ENCODE data around the gene PYCR2. TPM values are rescaled to one million over a fixed set of nuclear protein-coding genes. Genes with fewer than 3 reads are reported as not detected.
A peak's percentile ranks its signal among the peaks of the same experiment; 100 is the strongest.

PYCR2 gene
- polyA plus RNA-seq, 3 donors: 21.4 to 72.5 (median 26.6) TPM

GRCh38 chr1:225943582-225943981 is 19.5 kb upstream of the PYCR2 start:
- Mint-ChIP-seq H3K27ac (peak overlapping the region in 1 of 7 donors; percentile 53), H3K36me3 (no peaks in the 10 kb centered on the region), H3K4me3 (no peak overlapping the region), H3K9me3 (no peaks in the 10 kb centered on the region), H3K4me1 (peaks cover 8% of the 10 kb centered on the region), H3K27me3 (ENCODE audit: low read depth in 3 of 3) (peaks cover 4 to 11% (median 10%) of the 10 kb centered on the region in 3 donors)
- H3K4me2 ChIP-seq (replicated peaks; ENCODE audit: extremely low read depth, low read length, poor library complexity, severe bottlenecking): no peak overlapping the region
- no peak for DNase-seq
- H3K36me3 ChIP-seq (replicated peaks in 1 of 2; ENCODE audit: control insufficient read depth in 1 of 2, insufficient read depth in 2 of 2, low read length in 2 of 2): no peaks in the 10 kb centered on the region
- H3K27me3 ChIP-seq (ENCODE audit: control insufficient read depth in 2 of 2, insufficient read depth in 2 of 2, low read length in 2 of 2): no peaks in the 10 kb centered on the region
- no peaks in the 10 kb centered on the region for H4K20me1 ChIP-seq (ENCODE audit: insufficient read depth, low read length)
- no peaks in the 10 kb centered on the region for H3K9me3 ChIP-seq (replicated peaks in 1 of 2; ENCODE audit: control insufficient read depth in 1 of 2, insufficient read depth in 1 of 2, low read length in 2 of 2)
- no peak overlapping the region for H3K27ac ChIP-seq (ENCODE audit: low read depth in 1 of 2, low read length in 2 of 2)
- intact Hi-C loops (cut with micrococcal nuclease): no loop called here
- no peak overlapping the region for H3K9ac ChIP-seq (ENCODE audit: insufficient read depth, low read length, poor library complexity, severe bottlenecking)
- no peaks in the 10 kb centered on the region for H3K4me1 ChIP-seq (ENCODE audit: control insufficient read depth in 1 of 2, insufficient read depth in 2 of 2, low read length in 2 of 2)
- no peak overlapping the region for H3K4me3 ChIP-seq (replicated peaks in 1 of 3; ENCODE audit: low read depth in 2 of 3, low read length in 3 of 3)
- TF ChIP-seq CTCF (IDR thresholded peaks at IDR 0.05): no peak
- WGBS (ENCODE audit: insufficient coverage): no CpG with 5 or more reads among the region's 4 CpGs
- no peak overlapping the region for H2AFZ ChIP-seq (ENCODE audit: insufficient read depth, low read depth, low read length, poor library complexity, severe bottlenecking)
- no peaks in the 10 kb centered on the region for H3K79me2 ChIP-seq (ENCODE audit: insufficient read depth, low read length)

GRCh38 chr1:225942574-225942973 is 18.5 kb upstream of the PYCR2 start:
- H3K36me3 ChIP-seq (replicated peaks in 1 of 2; ENCODE audit: control insufficient read depth in 1 of 2, insufficient read depth in 2 of 2, low read length in 2 of 2): no peaks in the 10 kb centered on the region
- H3K9ac ChIP-seq (ENCODE audit: insufficient read depth, low read length, poor library complexity, severe bottlenecking): no peak overlapping the region
- no peak overlapping the region for H3K4me3 ChIP-seq (replicated peaks in 1 of 3; ENCODE audit: low read depth in 2 of 3, low read length in 3 of 3)
- Mint-ChIP-seq H3K27me3 (ENCODE audit: low read depth in 3 of 3) (peaks cover 4 to 11% (median 8%) of the 10 kb centered on the region in 3 donors), H3K27ac (no peak overlapping the region), H3K36me3 (no peaks in the 10 kb centered on the region), H3K9me3 (no peaks in the 10 kb centered on the region), H3K4me3 (no peak overlapping the region), H3K4me1 (peaks cover 8% of the 10 kb centered on the region)
- no peak overlapping the region for H3K4me2 ChIP-seq (replicated peaks; ENCODE audit: extremely low read depth, low read length, poor library complexity, severe bottlenecking)
- intact Hi-C loops (cut with micrococcal nuclease): no loop called here
- H3K79me2 ChIP-seq (ENCODE audit: insufficient read depth, low read length): no peaks in the 10 kb centered on the region
- TF ChIP-seq CTCF (IDR thresholded peaks at IDR 0.05): no peak
- no peak for DNase-seq
- WGBS (ENCODE audit: insufficient coverage): 85% methylated on average over 4 of the region's 7 CpGs
- H3K27me3 ChIP-seq (ENCODE audit: control insufficient read depth in 2 of 2, insufficient read depth in 2 of 2, low read length in 2 of 2): no peaks in the 10 kb centered on the region
- H3K9me3 ChIP-seq (replicated peaks in 1 of 2; ENCODE audit: control insufficient read depth in 1 of 2, insufficient read depth in 1 of 2, low read length in 2 of 2): no peaks in the 10 kb centered on the region
- no peak overlapping the region for H2AFZ ChIP-seq (ENCODE audit: insufficient read depth, low read depth, low read length, poor library complexity, severe bottlenecking)
- no peaks in the 10 kb centered on the region for H4K20me1 ChIP-seq (ENCODE audit: insufficient read depth, low read length)
- no peaks in the 10 kb centered on the region for H3K4me1 ChIP-seq (ENCODE audit: control insufficient read depth in 1 of 2, insufficient read depth in 2 of 2, low read length in 2 of 2)
- H3K27ac ChIP-seq (ENCODE audit: low read depth in 1 of 2, low read length in 2 of 2): no peak overlapping the region
